Natural killer cell (primary cell): ENCODE results near the gene DNAH14. TPM values are rescaled to one million over a fixed set of nuclear protein-coding genes. Genes with fewer than 3 reads are reported as not detected.

Experiments used
- ATAC-seq, 3 donors: fragments of 150-1000 bp in 2 of 3; fragments of 200-7000 bp in 1 of 3; cut with Tn5 transposase; 1 replicate in 1 of 3; 2 replicates in 2 of 3; pipeline ENCODE4 v1.10.0; 2021; ENCODE audit warnings: mild to moderate bottlenecking in 2 of 3, moderate library complexity in 2 of 3
- DNase-seq, 2 donors: peaks; one replicate each; pipeline versions ENCODE4 v3.0.0 to v3.0.0-alpha.2; 2013 to 2021; ENCODE audit warnings: mixed read lengths in 1 of 2
- H3K27ac ChIP-seq: one replicate; pipeline ENCODE4 v1.5.1; 2013; ENCODE audit warnings: mild to moderate bottlenecking, low read length
- H3K27me3 ChIP-seq: one replicate; pipeline ENCODE4 v1.6.1; 2013; ENCODE audit warnings: low read length; ENCODE audit not compliant: control insufficient read depth, insufficient read depth
- H3K36me3 ChIP-seq: one replicate; pipeline ENCODE4 v1.6.1; 2013; ENCODE audit warnings: low read length; ENCODE audit not compliant: control insufficient read depth, insufficient read depth
- H3K4me1 ChIP-seq: one replicate; pipeline ENCODE4 v1.6.1; 2013; ENCODE audit warnings: low read length; ENCODE audit not compliant: control insufficient read depth, insufficient read depth
- H3K4me3 ChIP-seq: one replicate; pipeline ENCODE4 v1.5.1; 2013; ENCODE audit warnings: low read length
- H3K9me3 ChIP-seq: one replicate; pipeline ENCODE4 v1.6.1; 2013; ENCODE audit warnings: low read length; ENCODE audit not compliant: control insufficient read depth, insufficient read depth
- H3K27ac Mint-ChIP-seq, 2 donors: one replicate each; pipeline ENCODE4 v1.8.0; 2022; ENCODE audit warnings: mild to moderate bottlenecking in 2 of 2, mixed read lengths in 2 of 2, moderate library complexity in 1 of 2
- H3K27me3 Mint-ChIP-seq, 2 donors: one replicate each; pipeline ENCODE4 v1.8.0; 2022; ENCODE audit warnings: low read depth in 2 of 2, mixed read lengths in 2 of 2
- H3K36me3 Mint-ChIP-seq: one replicate; pipeline ENCODE4 v1.8.0; 2022; ENCODE audit warnings: mixed read lengths
- H3K4me1 Mint-ChIP-seq, 2 donors: one replicate each; pipeline ENCODE4 v1.8.0; 2022; ENCODE audit warnings: mixed read lengths in 2 of 2
- H3K4me3 Mint-ChIP-seq: one replicate; pipeline ENCODE4 v1.8.0; 2022; ENCODE audit warnings: mild to moderate bottlenecking, moderate library complexity, mixed read lengths
- H3K9me3 Mint-ChIP-seq, 2 donors: one replicate each; pipeline ENCODE4 v1.8.0; 2022; ENCODE audit warnings: mixed read lengths in 2 of 2
- CTCF ChIP-seq: fragments of 200-600 bp; IDR thresholded peaks from one replicate; pipeline ENCODE4 v1.8.0; 2022; ENCODE audit warnings: antibody characterized with exemption
- WGBS: methylation state at CpG from one replicate; pipeline ENCODE4 v1.1.7; 2013; ENCODE audit warnings: missing lambda C conversion rate; ENCODE audit not compliant: insufficient coverage; 5-methylcytosine and 5-hydroxymethylcytosine counted together
- intact Hi-C: fragments of 100-400 bp; cut with micrococcal nuclease; formaldehyde crosslinking; loops from one replicate; pipeline ENCODE4 v1.14.2; 2022
- total RNA-seq, 4 donors: library from RNA; stranded (reverse); fragments of 120-200 nt in 1 of 4; gene quantifications; one replicate each; pipeline versions ENCODE4 v1.2.3 to v1.2.4, GENCODE V29; 2013 to 2022

Gene DNAH14
- total RNA-seq, 3 donors from 2014 or later (not counting 1 experiment from before 2014, with no cell fraction given), result 0.35 to 1.3 TPM; not detected in 1

GRCh38 chr1:225349826-225350225, 420.4 kb downstream of the DNAH14 start:
- ATAC-seq, result no peak

GRCh38 chr1:225350872-225351271, 421.4 kb downstream of the DNAH14 start:
- Mint-ChIP-seq H3K36me3 (peaks cover 15% of the 10 kb centered on the region), H3K4me1 (no peaks in the 10 kb centered on the region), H3K27me3 (peaks cover 18 to 43% of the 10 kb centered on the region in 2 donors), H3K4me3 (no peak overlapping the region), H3K9me3 (peaks cover 3 to 6% of the 10 kb centered on the region in 2 donors), H3K27ac (no peak overlapping the region)
- ATAC-seq (no peak), DNase-seq (no peak)
- TF ChIP-seq CTCF, result no peak
- no peaks in the 10 kb centered on the region for H3K4me1 ChIP-seq
- H3K9me3 ChIP-seq, result peaks cover 3% of the 10 kb centered on the region
- peaks cover 7% of the 10 kb centered on the region for H3K27me3 ChIP-seq
- intact Hi-C loops, result no loop called here
- no peaks in the 10 kb centered on the region for H3K36me3 ChIP-seq
- H3K27ac ChIP-seq, result no peak overlapping the region
- H3K4me3 ChIP-seq, result no peak overlapping the region

More at GRCh38 chr1:225349826-225350225, 420.4 kb downstream of the DNAH14 start:
- no peaks in the 10 kb centered on the region for H3K4me1 ChIP-seq
- H3K27ac ChIP-seq, result no peak overlapping the region
- H3K4me1 Mint-ChIP-seq, result no peaks in the 10 kb centered on the region
- peaks cover 6% of the 10 kb centered on the region for H3K27me3 ChIP-seq
- no peak overlapping the region for H3K4me3 ChIP-seq
- peaks cover 3% of the 10 kb centered on the region for H3K9me3 ChIP-seq
- TF ChIP-seq CTCF, result no peak
- intact Hi-C loops, result no loop called here
- DNase-seq, result no peak
- H3K4me3 Mint-ChIP-seq, result no peak overlapping the region
- 95% methylated on average over 2 of the region's 2 CpGs for WGBS
- peaks cover 19 to 42% of the 10 kb centered on the region in 2 donors for H3K27me3 Mint-ChIP-seq
- H3K36me3 Mint-ChIP-seq, result peaks cover 15% of the 10 kb centered on the region
- peaks cover 3 to 6% of the 10 kb centered on the region in 2 donors for H3K9me3 Mint-ChIP-seq
- H3K27ac Mint-ChIP-seq, result no peak overlapping the region
- H3K36me3 ChIP-seq, result no peaks in the 10 kb centered on the region

GRCh38 chr1:225354906-225355305, 425.4 kb downstream of the DNAH14 start:
- ATAC-seq (no peak), DNase-seq (no peak)
- Histone ChIP-seq H3K4me1 (no peaks in the 10 kb centered on the region), H3K36me3 (no peaks in the 10 kb centered on the region), H3K27ac (no peak overlapping the region), H3K9me3 (no peaks in the 10 kb centered on the region), H3K4me3 (no peak overlapping the region), H3K27me3 (peaks cover 2% of the 10 kb centered on the region)
- Mint-ChIP-seq H3K4me1 (no peaks in the 10 kb centered on the region), H3K4me3 (no peak overlapping the region), H3K9me3 (no peaks in the 10 kb centered on the region), H3K36me3 (no peaks in the 10 kb centered on the region), H3K27ac (no peak overlapping the region), H3K27me3 (peaks cover 18 to 51% of the 10 kb centered on the region in 2 donors)
- WGBS, result 87% methylated on average over 2 of the region's 3 CpGs
- intact Hi-C loops, result no loop called here
- TF ChIP-seq CTCF, result no peak

GRCh38 chr1:225355863-225356262, 426.4 kb downstream of the DNAH14 start:
- 92% methylated on average over 1 of the region's 1 CpG for WGBS
- intact Hi-C loops, result no loop called here
- TF ChIP-seq CTCF, result no peak
- Mint-ChIP-seq H3K4me1 (no peaks in the 10 kb centered on the region), H3K27me3 (peaks cover 13 to 47% of the 10 kb centered on the region in 2 donors), H3K27ac (no peak overlapping the region), H3K36me3 (no peaks in the 10 kb centered on the region), H3K4me3 (no peak overlapping the region), H3K9me3 (no peaks in the 10 kb centered on the region)
- DNase-seq (no peak), ATAC-seq (no peak)
- no peaks in the 10 kb centered on the region for H3K9me3 ChIP-seq
- peaks cover 2% of the 10 kb centered on the region for H3K27me3 ChIP-seq
- no peaks in the 10 kb centered on the region for H3K36me3 ChIP-seq
- no peak overlapping the region for H3K4me3 ChIP-seq
- no peaks in the 10 kb centered on the region for H3K4me1 ChIP-seq
- no peak overlapping the region for H3K27ac ChIP-seq
